CD4-positive, alpha-beta T cell treated with Interleukin-4 for 1 hour (primary cell): Measurements from ENCODE around the gene SEMA4B.
A peak's percentile ranks its signal among the peaks of the same experiment; 100 is the strongest.
"Not testable (repeated sequence)": the region's sequence is repeated elsewhere in the genome, so short reads cannot be mapped to it uniquely, and the experiment has no call there.

Experiments used
- DNase-seq, 2 donors: peaks; one replicate each; pipeline ENCODE4 v3.0.0-alpha.2; 2020 to 2022

SEMA4B gene

GRCh38 chr15:90201130-90201943 is at the start of gene SEMA4B:
SEMA4B (plus strand) TSS chr15:90201330; CDS start chr15:90201579, 249 bp downstream.
- peak; percentile 64 to 70 for DNase-seq

GRCh38 chr15:90151989-90152645 is 49.0 kb upstream of the SEMA4B start:
- no peak for DNase-seq

GRCh38 chr15:90153658-90154057 is 47.5 kb upstream of the SEMA4B start:
- no peak for DNase-seq

GRCh38 chr15:90154246-90154645 is 46.9 kb upstream of the SEMA4B start:
- no peak for DNase-seq

GRCh38 chr15:90154861-90155626 is 46.1 kb upstream of the SEMA4B start:
- DNase-seq: no peak

GRCh38 chr15:90159213-90159612 is 41.9 kb upstream of the SEMA4B start:
- no peak for DNase-seq

GRCh38 chr15:90160781-90161727 is 40.1 kb upstream of the SEMA4B start:
- no peak for DNase-seq

GRCh38 chr15:90161950-90162361 is 39.2 kb upstream of the SEMA4B start:
- peak in 1 of 2 donors; percentile 25 for DNase-seq

GRCh38 chr15:90162956-90163355 is 38.2 kb upstream of the SEMA4B start:
- no peak for DNase-seq

GRCh38 chr15:90164239-90164638 is 36.9 kb upstream of the SEMA4B start:
- not testable (repeated sequence) for DNase-seq

GRCh38 chr15:90165157-90165556 is 36.0 kb upstream of the SEMA4B start:
- no peak for DNase-seq

GRCh38 chr15:90165659-90166489 is 35.3 kb upstream of the SEMA4B start:
- peak in 1 of 2 donors; percentile 74 for DNase-seq

- DNase-seq: no peak
These were observed 34.0 kb upstream of the SEMA4B start for GRCh38 chr15:90167121-90167520.

GRCh38 chr15:90171623-90172022 is 29.5 kb upstream of the SEMA4B start:
- no peak for DNase-seq

- no peak for DNase-seq
These were observed 27.8 kb upstream of the SEMA4B start for GRCh38 chr15:90173372-90173771.

GRCh38 chr15:90174140-90174875 is 26.8 kb upstream of the SEMA4B start:
- no peak for DNase-seq

GRCh38 chr15:90177012-90177411 is 24.1 kb upstream of the SEMA4B start:
- no peak for DNase-seq

GRCh38 chr15:90178468-90179435 is 22.4 kb upstream of the SEMA4B start:
- no peak for DNase-seq

GRCh38 chr15:90181776-90182175 is 19.4 kb upstream of the SEMA4B start:
- no peak for DNase-seq
